Stimulated activated CD8-positive, alpha-beta memory T cell treated with anti-CD3 and anti-CD28 coated beads, Interleukin-7, amount 100 ng/mL, for 48 hours (primary cell): ENCODE results near the gene SLC2A14.
"Not testable (repeated sequence)": the region's sequence is repeated elsewhere in the genome, so short reads cannot be mapped to it uniquely, and the experiment has no call there.

Experiments
- DNase-seq, 2 donors: peaks; one replicate each; pipeline ENCODE4 v3.0.0-alpha.2; 2020; ENCODE audit warnings: low read depth in 1 of 2; ENCODE audit errors: extremely low read depth in 1 of 2

Gene SLC2A14

GRCh38 chr12:7877420-7877819 lies 4.7 kb upstream of the SLC2A14 start:
- DNase-seq, result no peak

- no peak for DNase-seq
These were observed 2.4 kb downstream of the SLC2A14 start for GRCh38 chr12:7870335-7870734.

- no peak for DNase-seq
These were observed 3.6 kb downstream of the SLC2A14 start for GRCh38 chr12:7869137-7869536.

- DNase-seq, result no peak
These were observed 4.3 kb downstream of the SLC2A14 start for GRCh38 chr12:7868391-7868790.

- no peak for DNase-seq
These were observed 8.0 kb downstream of the SLC2A14 start for GRCh38 chr12:7864601-7865150.

GRCh38 chr12:7862814-7863348 lies 9.8 kb downstream of the SLC2A14 start:
- peak in 1 of 2 donors; percentile 24 for DNase-seq

GRCh38 chr12:7862301-7862700 lies 10.4 kb downstream of the SLC2A14 start:
- not testable (repeated sequence) for DNase-seq

GRCh38 chr12:7859552-7859951 lies 13.2 kb downstream of the SLC2A14 start:
- no peak for DNase-seq

GRCh38 chr12:7857971-7858370 lies 14.7 kb downstream of the SLC2A14 start:
- no peak for DNase-seq

- DNase-seq, result no peak
These were observed 16.2 kb downstream of the SLC2A14 start for GRCh38 chr12:7856516-7856915.

GRCh38 chr12:7853557-7853956 lies 19.2 kb downstream of the SLC2A14 start:
- no peak for DNase-seq

GRCh38 chr12:7851622-7852081 lies 21.1 kb downstream of the SLC2A14 start:
- DNase-seq, result not testable (repeated sequence)

- not testable (repeated sequence) for DNase-seq
These were observed 22.6 kb downstream of the SLC2A14 start for GRCh38 chr12:7850099-7850498.

GRCh38 chr12:7848098-7848422 lies 24.7 kb downstream of the SLC2A14 start:
- not testable (repeated sequence) for DNase-seq

GRCh38 chr12:7847226-7848097 lies 25.3 kb downstream of the SLC2A14 start:
- DNase-seq, result not testable (repeated sequence)

- no peak for DNase-seq
These were observed 28.6 kb downstream of the SLC2A14 start for GRCh38 chr12:7844116-7844515.

- DNase-seq, result not testable (repeated sequence)
These were observed 29.1 kb downstream of the SLC2A14 start for GRCh38 chr12:7843583-7843982.

- not testable (repeated sequence) for DNase-seq
These were observed 29.6 kb downstream of the SLC2A14 start for GRCh38 chr12:7843149-7843548.

- not testable (repeated sequence) for DNase-seq
These were observed 30.3 kb downstream of the SLC2A14 start for GRCh38 chr12:7842444-7842843.

- DNase-seq, result not testable (repeated sequence)
These were observed 32.9 kb downstream of the SLC2A14 start for GRCh38 chr12:7839848-7840247.

- not testable (repeated sequence) for DNase-seq
These were observed 33.5 kb downstream of the SLC2A14 start for GRCh38 chr12:7839226-7839625.

GRCh38 chr12:7837366-7837765 lies 35.3 kb downstream of the SLC2A14 start:
- no peak for DNase-seq
